ENCODE measurements around the gene PCMTD2.

Gene PCMTD2

DNA sequence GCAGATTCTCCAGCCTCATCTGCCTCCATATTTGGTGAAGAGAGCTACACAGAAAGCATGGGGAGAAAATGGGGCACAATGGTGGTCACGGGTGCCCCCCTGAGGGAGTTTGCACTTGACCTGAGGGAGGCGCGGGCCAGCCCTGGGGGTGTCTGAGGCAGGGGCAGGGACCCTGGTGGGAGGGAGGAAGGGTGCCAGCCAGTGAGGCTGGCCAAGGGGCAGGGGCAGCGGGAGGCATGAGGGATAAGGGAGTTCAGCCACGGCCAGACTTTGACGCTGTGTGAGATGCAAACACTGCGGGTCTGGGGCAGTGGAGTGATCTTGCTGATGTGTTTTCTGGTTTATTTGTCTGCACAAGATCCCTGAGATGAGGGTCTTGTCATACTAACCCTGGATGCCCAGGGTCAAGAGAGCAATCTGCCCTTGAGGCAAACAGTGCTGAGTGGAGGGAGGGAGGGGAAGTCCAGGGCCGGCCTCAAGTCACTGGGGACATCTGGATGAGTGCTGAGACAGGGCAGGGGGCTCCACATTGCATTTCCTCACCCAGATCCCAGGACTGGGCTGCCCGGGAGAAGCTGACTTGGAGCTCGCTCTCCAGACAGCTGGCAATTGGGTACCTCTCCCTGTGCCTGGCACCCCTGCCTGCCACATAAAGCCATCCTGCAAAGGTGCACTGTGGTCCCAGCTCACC, 8.8 kb upstream of the PCMTD2 start:
- TF ChIP-seq, protein P1, sequence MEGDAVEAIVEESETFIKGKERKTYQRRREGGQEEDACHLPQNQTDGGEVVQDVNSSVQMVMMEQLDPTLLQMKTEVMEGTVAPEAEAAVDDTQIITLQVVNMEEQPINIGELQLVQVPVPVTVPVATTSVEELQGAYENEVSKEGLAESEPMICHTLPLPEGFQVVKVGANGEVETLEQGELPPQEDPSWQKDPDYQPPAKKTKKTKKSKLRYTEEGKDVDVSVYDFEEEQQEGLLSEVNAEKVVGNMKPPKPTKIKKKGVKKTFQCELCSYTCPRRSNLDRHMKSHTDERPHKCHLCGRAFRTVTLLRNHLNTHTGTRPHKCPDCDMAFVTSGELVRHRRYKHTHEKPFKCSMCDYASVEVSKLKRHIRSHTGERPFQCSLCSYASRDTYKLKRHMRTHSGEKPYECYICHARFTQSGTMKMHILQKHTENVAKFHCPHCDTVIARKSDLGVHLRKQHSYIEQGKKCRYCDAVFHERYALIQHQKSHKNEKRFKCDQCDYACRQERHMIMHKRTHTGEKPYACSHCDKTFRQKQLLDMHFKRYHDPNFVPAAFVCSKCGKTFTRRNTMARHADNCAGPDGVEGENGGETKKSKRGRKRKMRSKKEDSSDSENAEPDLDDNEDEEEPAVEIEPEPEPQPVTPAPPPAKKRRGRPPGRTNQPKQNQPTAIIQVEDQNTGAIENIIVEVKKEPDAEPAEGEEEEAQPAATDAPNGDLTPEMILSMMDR (IDR thresholded peaks at IDR 0.05; ENCODE audit: insufficient read depth, low read depth, low read length, missing control alignments) = no peak
- no peak overlapping the region for H3K4me3 ChIP-seq (ENCODE audit: low read depth, low read length)
- no peak for DNase-seq (ENCODE audit: low read depth)

DNA sequence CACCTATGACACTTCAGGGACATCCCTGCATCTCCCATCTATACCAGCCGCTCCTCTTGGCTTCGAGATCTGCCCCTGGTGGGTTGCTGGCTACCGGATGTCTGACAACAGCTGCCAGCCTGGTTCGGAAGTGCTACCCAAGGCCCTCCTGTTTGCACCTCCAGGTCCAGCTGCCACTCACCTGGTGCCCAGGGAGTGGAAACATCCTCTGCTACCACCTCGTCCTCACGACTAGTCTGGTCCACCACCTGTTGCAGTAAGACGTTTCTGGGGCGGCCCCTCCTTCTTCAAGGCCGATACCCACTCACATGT, 8.3 kb upstream of the PCMTD2 start:
- TF ChIP-seq, protein P1 (IDR thresholded peaks at IDR 0.05; ENCODE audit: insufficient read depth, low read depth, low read length, missing control alignments) = no peak
- DNase-seq (ENCODE audit: low read depth) = no peak
- no peak overlapping the region for H3K4me3 ChIP-seq (ENCODE audit: low read depth, low read length)

DNA sequence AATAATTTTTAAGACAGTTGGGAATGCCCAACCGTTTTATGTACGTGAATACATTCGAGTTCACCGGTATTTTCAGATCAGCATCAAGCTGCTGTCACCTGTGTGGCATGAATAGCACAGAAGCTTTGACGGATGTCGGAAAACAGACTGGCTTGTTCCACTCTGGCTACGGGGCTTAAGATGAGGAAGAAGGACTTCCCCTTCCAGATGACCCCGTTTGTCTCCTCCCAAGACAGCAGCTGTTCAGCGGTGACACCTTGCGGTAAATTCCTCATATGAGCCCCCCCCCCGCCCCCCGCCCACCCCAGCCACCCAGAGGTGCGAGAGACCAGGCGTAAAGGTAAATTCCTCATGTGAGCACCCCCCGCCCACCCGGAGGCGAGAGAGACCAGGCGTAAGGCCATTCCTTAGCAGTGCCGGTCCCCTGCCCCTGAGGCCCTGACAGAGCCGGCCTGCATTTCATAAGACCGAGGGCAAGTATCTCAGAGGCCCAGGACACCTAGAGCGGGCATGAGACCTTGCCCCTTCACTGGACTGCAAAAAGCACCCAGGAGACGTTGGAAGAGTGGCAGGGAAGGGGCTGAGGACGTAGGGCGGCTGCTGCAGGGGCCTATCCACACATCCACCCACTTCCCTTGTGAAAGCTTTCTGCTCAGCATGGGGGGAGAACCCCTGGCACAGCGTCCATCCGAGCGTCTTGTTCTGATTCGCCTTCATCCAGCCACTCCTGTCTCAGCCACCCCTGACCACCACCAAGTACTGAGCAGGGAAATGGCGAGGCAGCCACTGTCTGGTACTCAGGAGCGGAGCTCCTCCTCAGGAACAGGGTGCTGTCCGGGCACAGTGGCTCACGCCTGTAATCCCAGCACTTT, 7.3 kb upstream of the PCMTD2 start:
- peak; percentile 10 for DNase-seq (ENCODE audit: low read depth)
- no peak overlapping the region for H3K4me3 ChIP-seq (ENCODE audit: low read depth, low read length)
- TF ChIP-seq, protein P1 (IDR thresholded peaks at IDR 0.05; ENCODE audit: insufficient read depth, low read depth, low read length, missing control alignments) = no peak

DNA sequence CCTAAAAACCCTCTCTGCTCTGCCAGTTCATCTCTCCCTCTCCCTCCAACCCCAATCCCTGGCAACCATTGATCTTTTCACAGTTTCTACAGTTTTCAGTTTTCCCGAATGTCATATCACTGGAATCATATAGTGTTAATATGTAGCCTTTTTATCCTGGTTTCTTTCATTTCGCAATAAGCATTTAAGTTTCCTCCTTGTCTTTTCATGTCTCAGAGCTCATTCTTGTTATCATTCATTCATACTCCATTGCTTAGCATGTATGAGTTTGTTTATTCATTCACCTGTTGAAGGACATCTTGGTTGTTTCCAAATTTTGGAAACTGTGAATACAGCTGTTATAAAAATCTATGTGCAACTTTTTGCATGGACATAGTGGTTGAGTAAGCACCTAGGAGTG, 5.5 kb upstream of the PCMTD2 start:
- TF ChIP-seq, protein P1 (IDR thresholded peaks at IDR 0.05; ENCODE audit: insufficient read depth, low read depth, low read length, missing control alignments) = no peak
- no peak overlapping the region for H3K4me3 ChIP-seq (ENCODE audit: low read depth, low read length)
- DNase-seq (ENCODE audit: low read depth) = no peak

DNA sequence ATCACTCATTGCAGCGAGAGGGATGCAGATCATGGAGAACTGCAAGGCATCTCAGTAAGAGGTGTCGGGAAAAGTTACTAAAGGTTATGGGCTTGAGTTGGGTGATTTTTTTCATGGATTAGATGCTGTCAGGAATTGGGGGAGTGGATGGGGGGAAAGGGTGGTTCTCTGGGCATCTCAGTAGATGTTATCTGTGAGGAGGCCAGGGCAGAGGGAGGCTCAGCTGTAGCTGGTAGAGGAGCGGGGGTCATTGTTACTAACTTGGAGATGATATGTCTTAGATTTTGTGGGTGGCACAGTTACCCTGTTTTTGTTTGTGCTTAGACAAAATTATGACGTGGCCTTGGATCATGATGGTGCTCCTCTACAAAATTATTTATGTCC, 2.6 kb upstream of the PCMTD2 start:
- DNase-seq (ENCODE audit: low read depth) = no peak
- no peak overlapping the region for H3K4me3 ChIP-seq (ENCODE audit: low read depth, low read length)
- TF ChIP-seq, protein P1 (IDR thresholded peaks at IDR 0.05; ENCODE audit: insufficient read depth, low read depth, low read length, missing control alignments) = no peak

DNA sequence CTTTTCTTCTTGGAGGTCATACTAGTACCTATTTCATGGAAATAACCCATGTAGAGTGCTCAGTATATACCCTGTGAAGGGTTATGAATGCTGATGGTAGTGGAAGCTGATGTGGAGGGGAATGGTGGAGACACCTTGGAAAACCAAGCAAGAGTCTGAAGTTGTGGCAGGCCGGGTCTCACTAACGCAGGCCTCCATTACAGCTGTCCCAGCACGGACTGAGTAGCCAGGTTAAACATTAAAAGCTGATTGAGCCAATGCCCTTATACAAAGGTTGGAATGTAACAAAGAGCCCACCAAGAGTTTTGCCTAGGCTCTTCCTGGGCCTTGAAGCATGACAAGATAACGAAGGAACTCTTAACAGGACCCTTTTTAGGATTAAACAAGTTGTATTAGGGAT, 2.1 kb upstream of the PCMTD2 start:
- H3K4me3 ChIP-seq (ENCODE audit: low read depth, low read length) = no peak overlapping the region
- TF ChIP-seq, protein P1 (IDR thresholded peaks at IDR 0.05; ENCODE audit: insufficient read depth, low read depth, low read length, missing control alignments) = no peak
- DNase-seq (ENCODE audit: low read depth) = no peak

All from GM12865 (cell line).